Body of pancreas (tissue), 4 donors: ENCODE results near the gene PDZD7.

ENCODE experiments used
- POLR2A ChIP-seq, 3 donors: fragments of 450-650 bp; IDR thresholded peaks; one replicate each; pipeline ENCODE4 v1.6.1; 2016; ENCODE audit warnings: antibody characterized with exemption in 3 of 3, mild to moderate bottlenecking in 2 of 3
- TF ChIP-seq, protein P1 (sequence below), 7 experiments: fragments of 450-650 bp in 4 of 7; fragments of 200-600 bp in 3 of 7; sonication (generic) in 3 of 7; IDR thresholded peaks; one replicate each; pipeline ENCODE4 v1.5.1; 2016 to 2019; ENCODE audit warnings: antibody characterized with exemption in 7 of 7

DNA sequence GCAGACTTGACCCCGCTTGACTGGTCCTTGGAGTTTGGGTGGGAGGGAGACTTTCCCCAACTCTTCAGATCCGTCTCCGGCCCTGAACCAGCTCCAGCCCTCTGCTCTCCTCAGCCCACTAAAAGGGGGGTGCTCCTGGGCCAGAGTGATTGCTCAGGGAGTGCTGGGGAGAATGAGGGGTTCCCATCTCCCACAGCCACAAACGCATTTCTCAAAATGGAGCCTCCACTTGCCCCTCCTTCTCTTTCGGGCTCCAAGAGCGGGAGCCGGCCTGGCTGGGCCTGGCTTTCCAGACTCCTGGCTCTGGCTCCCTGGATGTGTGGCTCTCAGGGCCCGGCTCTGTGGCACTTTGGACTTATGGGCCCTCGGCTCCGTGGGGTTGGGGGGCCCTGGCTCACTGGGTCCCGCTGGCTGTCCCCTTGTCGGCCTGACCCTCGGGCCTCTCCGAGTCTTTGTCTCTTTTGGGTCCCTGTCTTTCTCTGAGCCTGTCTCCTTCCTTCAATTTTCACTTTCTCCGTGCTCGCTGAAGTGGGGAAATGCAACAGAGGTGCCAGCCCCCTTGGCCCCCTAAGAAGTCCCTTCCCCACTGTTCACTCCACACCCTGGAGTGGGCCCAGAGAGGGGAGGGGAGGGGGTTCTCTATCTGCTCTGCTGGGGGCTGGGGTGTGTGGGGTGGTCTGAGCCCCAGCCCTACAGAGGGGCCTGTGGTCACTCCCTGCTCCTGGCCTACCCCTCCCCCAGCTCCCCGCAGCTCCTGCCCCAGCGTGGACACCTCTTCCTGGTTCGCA is 30.6 kb downstream of the PDZD7 start:
- TF ChIP-seq, protein P1, sequence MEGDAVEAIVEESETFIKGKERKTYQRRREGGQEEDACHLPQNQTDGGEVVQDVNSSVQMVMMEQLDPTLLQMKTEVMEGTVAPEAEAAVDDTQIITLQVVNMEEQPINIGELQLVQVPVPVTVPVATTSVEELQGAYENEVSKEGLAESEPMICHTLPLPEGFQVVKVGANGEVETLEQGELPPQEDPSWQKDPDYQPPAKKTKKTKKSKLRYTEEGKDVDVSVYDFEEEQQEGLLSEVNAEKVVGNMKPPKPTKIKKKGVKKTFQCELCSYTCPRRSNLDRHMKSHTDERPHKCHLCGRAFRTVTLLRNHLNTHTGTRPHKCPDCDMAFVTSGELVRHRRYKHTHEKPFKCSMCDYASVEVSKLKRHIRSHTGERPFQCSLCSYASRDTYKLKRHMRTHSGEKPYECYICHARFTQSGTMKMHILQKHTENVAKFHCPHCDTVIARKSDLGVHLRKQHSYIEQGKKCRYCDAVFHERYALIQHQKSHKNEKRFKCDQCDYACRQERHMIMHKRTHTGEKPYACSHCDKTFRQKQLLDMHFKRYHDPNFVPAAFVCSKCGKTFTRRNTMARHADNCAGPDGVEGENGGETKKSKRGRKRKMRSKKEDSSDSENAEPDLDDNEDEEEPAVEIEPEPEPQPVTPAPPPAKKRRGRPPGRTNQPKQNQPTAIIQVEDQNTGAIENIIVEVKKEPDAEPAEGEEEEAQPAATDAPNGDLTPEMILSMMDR (IDR thresholded peaks at IDR 0.05): no peak
- no peak for TF ChIP-seq POLR2A (IDR thresholded peaks at IDR 0.05)
